HTR-8/SVneo (cell line): Measurements from ENCODE around the gene RSPH6A.

Experiments used
- DNase-seq: peaks from one replicate; pipeline ENCODE4 v3.0.0; 2011; ENCODE audit warnings: low spot score, mixed read lengths; ENCODE audit not compliant: insufficient read length
- FAIRE-seq: peaks from 2 replicates; lab custom pipeline; 2011; peaks lifted over from hg19 to GRCh38; lab: Jason Lieb, UNC

Gene RSPH6A

GRCh38 chr19:45814851-45815480, at the start of gene RSPH6A:
Gene RSPH6A (minus strand): TSS chr19:45815308. CDS start chr19:45815176, 132 bp downstream.
- FAIRE-seq (no peak), DNase-seq (no peak)

- DNase-seq (no peak), FAIRE-seq (no peak)
Observed at GRCh38 chr19:45864629-45865082, 49.5 kb upstream of the RSPH6A start.

DNA sequence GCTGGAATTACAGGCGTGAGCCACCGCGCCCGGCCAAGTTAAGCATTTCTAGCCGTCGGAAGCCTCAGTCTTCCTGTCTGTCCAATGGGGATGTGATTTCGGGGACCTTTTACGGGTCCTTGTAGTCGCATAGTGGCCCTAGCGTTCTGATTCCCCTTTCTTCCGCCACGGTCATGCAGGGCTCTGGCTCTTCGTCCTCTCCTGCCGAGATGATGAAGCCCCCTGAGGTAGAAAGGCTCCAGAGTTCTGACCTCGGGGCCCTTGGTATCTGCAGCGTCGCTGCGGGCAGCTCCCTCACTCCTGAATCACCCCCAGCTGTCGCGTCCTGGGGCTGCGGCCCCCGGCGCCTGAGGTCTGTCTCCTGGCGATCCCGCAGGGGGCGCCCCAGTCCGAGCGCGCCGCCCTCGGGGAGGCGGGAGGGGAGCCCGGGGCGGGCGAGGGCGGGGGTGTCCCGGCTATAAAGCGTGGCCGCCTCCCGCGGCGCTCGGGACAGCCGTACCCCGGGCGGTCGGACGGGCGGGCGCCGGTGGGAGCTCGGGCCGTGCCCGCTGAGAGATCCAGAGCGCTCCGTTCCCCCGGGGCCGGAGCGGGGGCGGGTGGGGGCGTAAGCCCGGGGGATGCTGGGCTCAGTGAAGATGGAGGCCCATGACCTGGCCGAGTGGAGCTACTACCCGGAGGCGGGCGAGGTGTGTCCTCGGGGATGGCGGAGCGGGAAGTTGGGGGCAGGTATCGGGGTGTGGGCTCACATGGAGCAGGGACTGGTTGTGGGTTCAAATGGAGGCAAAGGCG, 48.9 kb upstream of the RSPH6A start, which contains the start of gene FOXA3:
Gene FOXA3 (plus strand): TSS at position 487 of the 789 bp plus-strand sequence. CDS start 131 bp downstream, at position 618.
- FAIRE-seq (no peak), DNase-seq (no peak)

- FAIRE-seq (no peak), DNase-seq (no peak)
Observed at GRCh38 chr19:45863335-45863839, 48.3 kb upstream of the RSPH6A start.

DNA sequence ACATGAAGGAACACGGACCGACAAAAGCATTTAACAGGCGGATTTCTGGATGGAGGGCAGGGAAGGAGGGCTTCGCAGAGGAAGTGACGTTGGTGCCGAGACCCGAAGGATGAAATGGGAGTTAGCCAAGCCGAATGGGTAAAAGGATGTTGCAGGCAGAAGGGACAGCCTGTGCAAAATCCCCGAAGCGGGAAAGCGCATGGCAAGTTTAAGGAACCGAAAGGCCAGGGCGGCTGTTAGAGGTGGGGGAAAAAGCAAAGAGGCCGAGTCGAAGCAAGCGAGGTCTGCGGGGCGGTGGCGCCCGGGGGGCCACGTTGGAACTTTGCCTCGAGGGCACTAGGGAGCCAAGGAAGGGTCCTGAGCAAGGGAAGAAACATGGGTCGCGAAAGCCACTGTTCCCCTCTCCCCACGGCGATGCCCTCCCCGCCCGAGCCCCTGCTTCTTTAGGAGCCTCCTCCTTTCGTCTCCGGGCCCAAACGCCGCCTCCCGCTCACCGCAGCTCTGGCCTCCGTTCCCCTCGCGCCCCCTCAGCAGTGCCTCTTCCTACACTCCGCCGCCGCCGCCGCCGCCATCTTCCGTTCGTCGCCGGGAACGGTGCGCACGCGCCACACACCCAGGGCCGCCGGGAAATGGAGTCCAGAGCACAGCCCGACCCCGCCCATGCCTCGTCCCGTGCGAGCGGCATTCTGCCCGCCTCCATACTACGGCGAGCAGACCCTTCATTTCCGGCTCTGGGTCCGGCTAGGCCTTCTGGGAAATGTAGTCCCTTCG, 47.6 kb upstream of the RSPH6A start, which contains the start of gene SYMPK:
Gene SYMPK (minus strand): TSS at position 584 of the 771 bp plus-strand sequence. CDS start 8,652 bp downstream, outside the sequence.
- DNase-seq = peak; percentile 100

GRCh38 chr19:45862271-45862563, 47.1 kb upstream of the RSPH6A start:
- FAIRE-seq (no peak), DNase-seq (no peak)

More for the DNA sequence above, 47.6 kb upstream of the RSPH6A start, which contains the start of gene SYMPK:
- FAIRE-seq = peak; percentile 96

- no peak for FAIRE-seq
- no peak for DNase-seq
Observed at GRCh38 chr19:45860359-45861259, 45.5 kb upstream of the RSPH6A start.

GRCh38 chr19:45854167-45854778, 39.2 kb upstream of the RSPH6A start:
- no peak for DNase-seq
- peak; percentile 66 for FAIRE-seq

DNA sequence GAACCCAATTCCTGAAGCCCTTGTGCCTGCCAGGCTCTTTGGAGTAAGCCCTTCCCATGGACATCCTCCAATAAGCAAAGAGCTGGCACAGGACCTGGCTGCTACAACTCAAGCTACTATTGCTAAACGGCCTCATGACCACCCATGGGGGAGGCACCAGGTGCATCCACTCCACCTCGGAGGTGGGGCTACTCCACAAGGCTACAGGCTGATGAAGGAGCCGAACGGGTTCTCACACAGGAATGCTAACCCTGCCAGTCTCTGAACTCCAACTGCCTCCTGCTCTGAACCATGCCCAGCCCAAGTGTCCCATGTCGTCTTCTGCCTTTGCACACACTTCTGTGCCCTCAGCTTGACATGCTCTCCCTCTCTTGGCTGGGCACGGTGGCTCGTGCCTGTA, 37.9 kb upstream of the RSPH6A start:
- DNase-seq (no peak), FAIRE-seq (no peak)

GRCh38 chr19:45852145-45852750, 37.1 kb upstream of the RSPH6A start:
- no peak for DNase-seq
- FAIRE-seq = no peak

- FAIRE-seq (no peak), DNase-seq (no peak)
Observed at GRCh38 chr19:45848922-45849321, 33.8 kb upstream of the RSPH6A start.

GRCh38 chr19:45847663-45848062, 32.6 kb upstream of the RSPH6A start:
- peak; percentile 20 for FAIRE-seq
- DNase-seq = no peak

- FAIRE-seq = no peak
- no peak for DNase-seq
Observed at GRCh38 chr19:45842198-45842597, 27.1 kb upstream of the RSPH6A start.

- DNase-seq = no peak
- FAIRE-seq = no peak
Observed at GRCh38 chr19:45834970-45835369, 19.9 kb upstream of the RSPH6A start.

DNA sequence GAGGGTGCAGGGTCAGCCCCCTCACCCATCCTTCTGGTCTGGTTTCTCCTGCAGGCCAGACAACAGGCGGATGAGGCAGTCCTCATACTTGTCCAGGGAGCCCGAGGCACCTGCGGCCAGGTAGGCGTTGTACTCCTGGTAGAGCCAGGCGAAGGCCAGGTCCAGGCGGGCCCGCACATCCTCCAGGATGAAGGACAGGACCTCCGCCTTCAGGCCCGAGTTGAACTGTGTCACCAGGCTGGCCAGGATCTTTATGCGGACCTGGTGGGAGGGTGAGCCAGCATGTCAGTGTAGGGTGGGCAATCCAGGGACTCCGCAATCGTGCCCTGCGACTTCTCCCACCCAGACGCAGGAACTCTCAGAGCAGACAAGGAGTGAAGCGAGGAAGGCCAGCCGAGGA, 13.8 kb upstream of the RSPH6A start:
- DNase-seq (no peak), FAIRE-seq (no peak)

DNA sequence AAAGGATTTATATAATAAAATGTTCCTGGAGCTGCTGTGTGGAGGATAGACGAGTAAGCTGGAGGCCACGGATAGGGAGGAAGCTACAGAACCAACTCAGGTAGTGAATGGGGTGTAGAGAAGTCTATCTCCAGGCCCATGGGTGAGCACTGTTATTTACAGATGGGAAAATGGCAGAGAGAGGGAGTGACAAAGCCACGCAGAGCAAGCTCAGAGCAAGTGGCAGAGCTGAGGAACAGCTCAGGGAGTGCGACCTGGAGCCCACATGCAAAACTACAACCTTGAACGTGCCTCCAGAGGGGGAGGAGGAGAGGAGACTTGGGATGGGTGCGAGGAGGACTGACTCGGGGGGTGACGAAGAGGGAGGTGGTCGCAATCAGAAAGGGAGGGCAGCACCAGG, 13.4 kb upstream of the RSPH6A start:
- FAIRE-seq = no peak
- DNase-seq = no peak

DNA sequence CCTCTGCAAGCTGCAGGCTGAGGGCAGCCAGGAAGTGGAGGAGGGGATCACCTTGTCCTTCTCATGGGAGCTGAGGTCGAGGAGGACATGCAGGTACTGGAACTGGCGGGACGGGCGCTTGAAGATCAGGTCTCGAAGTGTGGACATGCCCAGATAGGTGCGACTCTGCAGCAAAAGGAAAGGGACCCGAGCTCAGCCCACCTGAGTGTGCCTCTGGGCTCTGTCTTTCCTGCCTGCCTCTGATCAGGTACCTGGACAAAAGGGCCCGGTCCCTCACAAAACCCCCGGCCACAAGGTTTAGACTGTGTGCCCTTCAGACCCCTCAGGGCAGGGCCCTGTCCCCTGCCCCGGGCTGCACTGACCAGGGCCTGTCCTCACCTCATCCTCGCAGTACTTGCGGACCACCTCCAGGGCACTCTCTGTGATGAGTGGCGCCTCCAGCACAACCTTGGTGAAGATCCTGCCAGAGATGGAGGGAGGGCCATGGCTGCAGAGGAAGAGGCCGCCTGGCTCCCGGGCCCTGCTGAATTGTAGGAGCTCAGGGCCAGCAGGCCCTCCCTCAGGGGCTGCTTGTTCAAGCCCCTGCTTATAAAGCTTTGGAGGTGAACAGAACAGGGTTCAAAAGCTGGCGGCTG, 12.5 kb upstream of the RSPH6A start:
- FAIRE-seq (no peak), DNase-seq (no peak)

DNA sequence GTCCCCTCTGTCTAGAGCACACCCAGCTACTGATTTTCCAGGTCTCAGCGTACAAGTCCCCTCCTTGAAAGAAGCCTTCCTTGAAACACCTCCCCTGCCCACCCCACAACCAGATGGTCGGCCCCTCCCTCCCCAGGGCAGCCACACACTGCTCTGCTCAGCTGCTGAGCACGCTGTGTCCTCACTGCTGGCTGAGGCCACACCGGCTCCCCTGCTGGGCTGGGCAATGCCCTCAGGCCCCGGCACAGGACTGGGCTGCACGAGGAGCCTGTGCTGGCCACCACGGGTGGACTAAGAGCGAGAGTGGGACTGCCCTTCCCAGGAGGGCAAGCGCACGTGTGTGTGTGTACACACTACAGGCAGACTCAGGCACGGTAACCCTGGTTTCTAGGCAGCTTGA, 11.8 kb upstream of the RSPH6A start:
- FAIRE-seq (peak; percentile 31), DNase-seq (no peak)
